ENCODE data around the gene WDR7.

WDR7 gene

DNA sequence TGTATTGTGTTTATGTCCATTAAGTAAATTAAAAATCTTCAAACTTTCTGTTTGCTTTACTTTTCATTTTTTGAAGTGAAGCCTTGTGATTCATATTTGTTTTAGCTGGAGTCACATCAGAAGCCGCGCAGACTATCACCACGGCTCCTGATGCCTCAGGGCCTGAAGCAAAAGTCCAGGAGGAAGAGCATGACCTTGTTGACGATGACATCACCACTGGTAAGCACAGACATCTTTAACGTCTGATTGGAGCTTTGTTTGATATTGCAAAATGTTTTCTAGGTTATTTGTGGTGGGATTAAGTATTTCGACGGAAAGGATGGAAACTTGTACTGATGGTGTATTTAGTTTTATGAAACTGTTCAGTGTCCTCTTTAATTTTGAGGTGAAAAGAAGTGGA is 164.8 kb downstream of the WDR7 start:
- DNase-seq = no peak

DNA sequence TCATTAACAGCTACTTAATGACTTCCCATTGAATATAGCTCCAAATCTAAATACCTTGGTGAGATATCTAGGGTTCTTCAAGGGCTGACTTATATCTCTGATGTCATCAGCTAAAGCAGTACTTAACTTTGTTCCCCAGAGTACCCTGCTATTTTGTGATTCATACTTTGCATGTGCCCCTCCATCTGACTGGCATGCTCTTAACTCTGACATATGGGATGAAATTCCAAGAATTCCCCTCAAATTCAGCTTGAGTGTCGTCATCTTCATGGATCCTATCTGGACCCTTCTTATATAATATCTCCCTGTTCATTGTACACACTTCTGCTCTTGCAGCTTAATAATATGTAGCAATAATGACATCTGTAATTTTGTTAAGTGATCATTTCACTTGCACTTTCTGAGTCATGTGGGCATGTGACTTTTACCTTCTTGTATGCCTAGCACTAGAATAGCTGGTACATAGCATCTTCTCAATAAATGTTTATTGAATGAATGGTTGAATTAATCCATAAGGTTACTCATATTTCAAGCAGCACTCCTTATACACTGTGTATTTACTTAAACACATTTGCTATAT is 172.9 kb downstream of the WDR7 start:
- DNase-seq = no peak

- no peak for DNase-seq
Observed at GRCh38 chr18:56825321-56825720, 174.2 kb downstream of the WDR7 start.

GRCh38 chr18:56825878-56826277 is 174.7 kb downstream of the WDR7 start:
- no peak for DNase-seq

DNA sequence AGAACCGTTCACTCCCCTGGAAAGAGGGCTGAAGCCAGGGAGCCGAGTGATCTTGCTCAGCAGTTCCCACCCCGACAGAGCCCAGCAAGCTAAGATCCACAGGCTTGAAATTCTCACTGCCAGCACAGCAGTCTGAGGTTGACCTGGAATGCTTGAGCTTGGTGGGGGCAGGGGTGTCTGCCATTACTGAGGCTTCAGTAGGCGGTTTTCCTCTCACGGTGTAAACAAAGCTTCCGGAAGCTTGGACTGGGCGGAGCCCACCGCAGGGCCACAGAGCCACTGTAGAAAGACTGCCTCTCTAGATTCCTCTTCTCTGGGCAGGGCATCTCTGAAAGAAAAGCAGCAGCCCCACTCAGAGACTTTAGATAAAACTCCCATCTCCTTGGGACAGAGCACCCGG is 180.8 kb downstream of the WDR7 start:
- no peak for DNase-seq

GRCh38 chr18:56835331-56835730 is 184.2 kb downstream of the WDR7 start:
- DNase-seq = no peak

GRCh38 chr18:56836173-56836572 is 185.0 kb downstream of the WDR7 start:
- DNase-seq = no peak

- DNase-seq = no peak
Observed at GRCh38 chr18:56841836-56842235, 190.7 kb downstream of the WDR7 start.

DNA sequence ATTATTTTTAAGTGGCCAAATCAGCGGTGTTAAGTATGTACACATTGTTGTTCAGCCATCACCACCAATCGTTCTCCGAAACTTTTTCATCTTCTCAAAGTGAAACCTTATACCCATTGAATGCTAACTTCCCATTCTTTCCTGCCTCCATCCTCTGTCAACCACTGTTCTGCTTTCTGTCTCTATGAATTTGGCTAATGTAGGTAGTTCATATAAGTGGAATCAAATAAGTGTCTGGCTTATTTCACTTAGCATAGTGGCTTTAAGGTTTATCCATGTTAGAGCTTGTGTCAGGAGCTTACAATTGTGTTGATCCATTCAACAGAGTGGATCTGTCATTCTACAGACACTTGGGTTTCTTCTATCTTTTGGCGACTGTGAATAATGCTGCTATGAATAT is 192.1 kb downstream of the WDR7 start:
- no peak for DNase-seq

- DNase-seq = no peak
Observed at GRCh38 chr18:56844556-56844955, 193.4 kb downstream of the WDR7 start.

- no peak for DNase-seq
Observed at GRCh38 chr18:56851774-56852173, 200.6 kb downstream of the WDR7 start.

DNA sequence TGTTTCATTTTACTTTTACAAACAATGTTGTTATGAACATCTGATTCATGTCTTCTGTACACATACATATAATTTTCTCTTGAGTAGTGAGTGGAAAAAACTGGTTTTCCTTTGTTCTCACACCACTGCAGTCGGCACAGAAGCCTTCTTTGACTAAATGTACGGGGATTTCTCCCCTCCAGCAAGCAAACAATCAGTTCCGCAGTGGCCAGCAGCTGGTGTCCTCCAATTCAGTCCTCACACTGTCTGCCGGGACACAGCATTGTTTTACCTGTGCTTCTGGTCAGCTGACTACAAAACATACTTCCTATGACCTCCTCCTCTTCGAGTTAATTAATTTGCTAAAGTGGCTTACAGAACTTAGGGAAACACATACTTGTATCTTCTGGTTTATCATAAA is 202.8 kb downstream of the WDR7 start:
- DNase-seq = no peak

- no peak for DNase-seq
Observed at GRCh38 chr18:56861244-56861643, 210.1 kb downstream of the WDR7 start.

GRCh38 chr18:56869189-56869777 is 218.1 kb downstream of the WDR7 start:
- no peak for DNase-seq

GRCh38 chr18:56870982-56871381 is 219.8 kb downstream of the WDR7 start:
- no peak for DNase-seq

DNA sequence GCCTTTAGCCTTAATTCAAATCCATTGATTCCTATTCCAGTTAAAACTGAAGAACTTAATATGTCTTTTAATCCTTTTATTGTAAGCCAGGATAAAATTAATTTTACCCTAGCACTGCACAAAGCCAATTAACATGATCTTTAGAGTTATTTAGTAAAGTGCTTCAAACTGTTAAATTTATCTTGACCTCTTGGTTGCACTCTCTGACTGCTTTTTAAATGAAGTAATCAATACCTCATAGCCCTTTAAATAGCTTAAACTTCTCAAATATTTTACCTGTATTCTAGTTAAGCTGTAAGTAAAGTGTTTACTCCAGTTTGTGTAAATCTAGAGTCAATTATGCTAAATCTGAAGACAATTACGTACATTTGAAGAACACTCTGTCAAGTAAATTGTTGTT is 221.0 kb downstream of the WDR7 start:
- no peak for DNase-seq

- no peak for DNase-seq
Observed at GRCh38 chr18:56873441-56874140, 222.4 kb downstream of the WDR7 start.

GRCh38 chr18:56878711-56879110 is 227.6 kb downstream of the WDR7 start:
- no peak for DNase-seq

- DNase-seq = no peak
Observed at GRCh38 chr18:56884511-56884910, 233.4 kb downstream of the WDR7 start.

- DNase-seq = no peak
Observed at GRCh38 chr18:56888978-56889377, 237.8 kb downstream of the WDR7 start.

DNA sequence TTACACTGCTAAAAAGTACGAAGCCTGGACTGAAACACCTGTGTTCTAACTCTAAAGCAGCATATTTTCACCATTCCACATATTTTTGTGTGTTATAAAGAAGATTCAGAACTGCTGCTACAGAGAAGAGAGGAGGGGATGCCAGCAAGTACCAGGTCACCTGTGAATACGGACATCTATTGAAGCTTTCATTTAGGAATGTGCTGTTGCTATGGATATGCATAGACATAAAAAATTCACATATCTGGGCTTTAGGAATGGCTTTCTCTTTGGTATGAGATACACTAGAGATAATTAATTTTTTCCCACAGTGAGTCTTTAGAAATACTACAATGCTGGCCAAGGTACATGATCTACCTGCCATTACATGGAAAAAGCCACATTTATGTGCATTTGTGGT is 238.5 kb downstream of the WDR7 start:
- no peak for DNase-seq

GRCh38 chr18:56890632-56891031 is 239.5 kb downstream of the WDR7 start:
- DNase-seq = no peak

- DNase-seq = no peak
Observed at GRCh38 chr18:56891116-56891515, 240.0 kb downstream of the WDR7 start.

- no peak for DNase-seq
Observed at GRCh38 chr18:56891870-56892269, 240.7 kb downstream of the WDR7 start.

DNA sequence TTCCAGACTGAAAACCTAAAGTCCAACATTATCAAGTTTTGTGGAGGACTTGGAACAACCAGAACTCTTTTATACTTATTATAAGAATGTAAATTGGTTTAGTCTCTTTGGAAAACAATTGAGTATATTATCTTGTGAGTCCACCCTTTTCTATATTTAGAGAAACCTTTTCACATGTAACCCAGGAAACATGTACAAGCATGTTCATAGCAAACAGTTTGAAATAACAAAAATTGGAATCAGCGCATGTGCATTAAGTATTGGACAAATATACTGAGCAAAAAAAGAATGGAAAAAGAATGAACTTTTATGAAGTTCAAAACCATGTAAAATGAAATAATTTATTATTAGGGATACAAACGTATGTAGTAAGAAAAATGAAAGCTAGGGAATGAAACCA is 246.0 kb downstream of the WDR7 start:
- no peak for DNase-seq
